GM18873 (cell line): ENCODE measurements around the gene EYA2.
"Not testable (repeated sequence)": the region's sequence is repeated elsewhere in the genome, so short reads cannot be mapped to it uniquely, and the experiment has no call there.

Experiments used
- ATAC-seq: cut with Tn5 transposase; IDR thresholded peaks from one replicate; pipeline ENCODE4 v1.9.1; 2021; ENCODE audit warnings: mild to moderate bottlenecking, moderate library complexity, moderate number of reproducible peaks; ENCODE audit not compliant: unreplicated experiment, low FRiP score

EYA2 gene

GRCh38 chr20:46951405-46951804 lies 56.8 kb downstream of the EYA2 start:
- ATAC-seq = no peak

GRCh38 chr20:46951840-46952497 lies 57.3 kb downstream of the EYA2 start:
- ATAC-seq = no peak

- no peak for ATAC-seq
Measured at GRCh38 chr20:46953596-46953995, 59.0 kb downstream of the EYA2 start.

- no peak for ATAC-seq
Measured at GRCh38 chr20:46954490-46955038, 59.9 kb downstream of the EYA2 start.

- ATAC-seq = no peak
Measured at GRCh38 chr20:46955601-46956556, 61.2 kb downstream of the EYA2 start.

GRCh38 chr20:46959081-46959692 lies 64.5 kb downstream of the EYA2 start:
- no peak for ATAC-seq

GRCh38 chr20:46959821-46960220 lies 65.2 kb downstream of the EYA2 start:
- no peak for ATAC-seq

- ATAC-seq = no peak
Measured at GRCh38 chr20:46960536-46960935, 65.9 kb downstream of the EYA2 start.

- not testable (repeated sequence) for ATAC-seq
Measured at GRCh38 chr20:46961968-46962367, 67.3 kb downstream of the EYA2 start.

- ATAC-seq = no peak
Measured at GRCh38 chr20:46962452-46963195, 68.0 kb downstream of the EYA2 start.

- no peak for ATAC-seq
Measured at GRCh38 chr20:46963196-46963529, 68.5 kb downstream of the EYA2 start.

- ATAC-seq = no peak
Measured at GRCh38 chr20:46963758-46964617, 69.3 kb downstream of the EYA2 start.

GRCh38 chr20:46964618-46965455 lies 70.2 kb downstream of the EYA2 start:
- ATAC-seq = no peak

- ATAC-seq = no peak
Measured at GRCh38 chr20:46965477-46965876, 70.8 kb downstream of the EYA2 start.

- no peak for ATAC-seq
Measured at GRCh38 chr20:46967646-46968045, 73.0 kb downstream of the EYA2 start.

- no peak for ATAC-seq
Measured at GRCh38 chr20:46970937-46971630, 76.4 kb downstream of the EYA2 start.

GRCh38 chr20:46973766-46974165 lies 79.1 kb downstream of the EYA2 start:
- no peak for ATAC-seq
